Fibroblast of skin of scalp (primary cell): ENCODE measurements around the gene AGAP2.
"Not testable (repeated sequence)": the region's sequence is repeated elsewhere in the genome, so short reads cannot be mapped to it uniquely, and the experiment has no call there.

ENCODE experiments used
- DNase-seq: peaks from one replicate; pipeline ENCODE4 v3.0.0-alpha.2; 2013

Gene AGAP2

DNA sequence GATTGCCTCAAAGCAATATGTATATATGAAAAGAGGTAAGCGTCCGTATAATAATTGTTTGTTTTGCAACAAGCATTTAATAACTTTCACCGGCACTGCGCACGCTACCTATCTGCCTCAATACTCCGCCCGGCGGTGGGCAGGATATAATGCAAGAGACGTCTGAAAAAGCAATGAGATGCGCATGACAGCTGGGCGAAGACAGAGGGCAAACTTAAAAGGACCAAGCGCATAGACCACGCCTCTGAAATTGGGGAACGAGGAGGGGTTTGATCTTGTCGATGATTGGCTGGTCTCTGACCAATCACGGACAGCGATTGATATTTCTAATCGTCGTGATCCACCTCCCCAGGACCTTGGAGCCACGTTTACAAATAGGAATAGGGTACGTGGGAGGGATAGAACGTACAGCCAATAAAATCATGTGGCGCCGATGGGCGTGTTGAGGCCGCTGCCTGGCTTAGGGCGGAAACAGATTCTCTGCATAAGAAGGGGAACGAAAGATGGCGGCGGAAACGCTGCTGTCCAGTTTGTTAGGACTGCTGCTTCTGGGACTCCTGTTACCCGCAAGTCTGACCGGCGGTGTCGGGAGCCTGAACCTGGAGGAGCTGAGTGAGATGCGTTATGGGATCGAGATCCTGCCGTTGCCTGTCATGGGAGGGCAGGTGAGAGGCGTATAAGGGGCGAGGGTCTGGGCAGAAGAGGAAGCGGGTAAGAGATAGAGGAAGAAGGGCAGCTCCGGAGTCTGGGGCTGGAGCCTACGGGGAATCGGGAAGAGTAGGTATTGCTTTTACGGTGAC lies 44.7 kb downstream of the AGAP2 start, which contains the start of gene OS9:
Gene OS9 (plus strand): TSS at position 474 of the 800 bp plus-strand sequence. CDS start 30 bp downstream, at position 504.
- DNase-seq, result peak; percentile 100

DNA sequence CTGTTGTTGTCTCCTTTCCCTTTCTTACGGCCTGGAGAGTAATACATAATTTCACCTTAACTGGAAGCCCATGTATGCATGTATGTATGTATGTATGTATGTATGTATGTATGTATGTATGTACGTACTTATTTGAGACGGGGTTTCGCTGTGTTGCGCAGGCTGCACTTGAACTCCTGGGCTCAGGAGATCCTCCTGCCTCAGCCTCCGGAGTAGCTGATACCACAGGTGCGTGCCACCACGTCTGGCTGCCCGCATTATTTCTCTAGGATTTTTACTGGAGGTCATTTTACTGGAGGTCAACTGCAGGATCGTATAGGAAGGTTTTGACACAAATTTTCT lies 45.3 kb downstream of the AGAP2 start:
- DNase-seq, result no peak

DNA sequence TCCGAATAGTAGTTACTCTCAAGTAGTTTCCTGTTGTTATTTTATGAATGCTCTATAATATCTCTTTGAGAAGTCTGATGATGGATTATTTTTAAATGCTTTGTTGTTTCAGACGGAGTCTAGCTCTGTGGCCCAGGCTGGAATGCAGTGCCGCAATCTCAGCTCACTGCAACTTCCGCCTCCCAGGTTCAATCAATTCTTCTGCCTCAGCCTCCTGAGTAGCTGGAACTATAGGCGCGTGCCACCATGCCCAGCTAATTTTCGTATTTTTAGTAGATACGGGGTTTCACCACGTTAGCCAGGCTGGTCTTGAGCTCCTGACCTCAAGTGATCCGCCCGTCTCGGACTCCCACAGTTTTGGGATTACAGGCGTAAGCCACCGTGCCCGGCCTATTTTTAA lies 46.0 kb downstream of the AGAP2 start:
- DNase-seq, result no peak

DNA sequence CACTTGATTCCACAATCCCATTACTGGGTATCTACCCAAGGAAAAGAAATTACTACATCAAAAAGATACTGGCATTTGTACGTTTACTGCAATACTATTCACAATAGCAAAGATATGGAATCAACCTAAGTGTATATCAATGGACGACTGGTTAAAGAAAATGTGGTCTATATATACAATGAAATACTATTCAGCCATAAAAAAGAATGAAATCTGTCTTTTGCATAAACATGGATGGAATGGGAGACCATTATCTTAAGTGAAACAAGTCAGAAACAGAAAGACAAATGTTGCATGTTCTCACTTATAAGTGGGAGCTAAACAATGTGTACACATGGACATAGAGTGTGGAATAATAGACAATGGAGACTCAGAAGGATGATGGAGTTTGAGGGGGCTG lies 49.6 kb downstream of the AGAP2 start:
- no peak for DNase-seq

DNA sequence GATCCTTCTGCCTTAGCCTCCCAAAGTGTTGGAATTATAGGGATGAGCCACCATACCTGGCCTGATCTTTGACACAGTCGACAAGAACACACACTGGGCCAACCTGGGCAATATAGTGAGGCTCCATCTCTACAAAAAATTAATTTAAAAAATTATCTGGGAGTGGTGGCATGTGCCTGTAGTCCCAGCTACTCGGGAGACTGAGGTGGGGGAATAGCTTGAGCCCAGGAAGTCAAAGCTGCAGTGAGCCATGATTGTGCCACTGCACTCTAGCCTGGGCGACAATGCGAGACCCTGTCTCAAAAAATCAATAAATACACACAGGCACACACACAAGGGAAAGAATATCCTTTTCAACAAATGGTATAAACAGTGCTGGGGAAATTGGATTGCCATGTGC lies 50.7 kb downstream of the AGAP2 start:
- DNase-seq, result no peak

DNA sequence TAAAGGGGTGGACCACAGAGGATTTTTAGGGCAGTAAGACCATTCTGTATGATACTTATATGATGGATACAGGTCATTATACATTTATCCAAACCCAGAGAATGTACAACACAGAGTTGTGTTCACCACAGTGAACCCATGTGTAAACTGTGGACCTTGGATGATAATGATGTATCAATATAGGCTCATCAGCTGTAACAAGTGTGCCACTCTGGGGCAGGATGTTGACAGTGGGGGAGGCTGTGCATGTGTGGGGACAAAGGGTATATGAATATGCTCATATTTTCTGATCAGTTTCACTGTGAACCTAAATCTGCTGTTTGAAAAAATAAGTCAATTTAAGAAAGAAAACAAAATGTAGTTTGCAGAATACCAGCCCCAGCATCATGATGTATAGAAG lies 58.8 kb downstream of the AGAP2 start:
- no peak for DNase-seq

DNA sequence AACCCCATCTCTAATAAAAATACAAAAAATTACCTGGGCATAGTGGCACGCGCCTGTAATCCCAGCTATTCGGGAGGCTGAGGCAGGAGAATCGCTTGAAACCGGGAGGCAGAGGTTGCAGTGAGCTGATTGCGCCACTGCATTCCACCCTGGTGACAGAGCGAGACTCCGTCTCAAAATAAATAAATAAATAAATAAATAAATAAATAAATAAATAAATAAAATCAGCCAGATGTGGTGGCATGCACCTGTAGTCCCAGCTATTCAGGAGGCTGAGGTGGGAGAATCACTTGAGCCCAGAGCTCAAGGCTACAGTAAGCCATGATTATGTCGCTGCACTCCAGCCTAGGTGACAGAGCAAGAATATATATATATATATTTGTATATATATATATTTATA lies 60.6 kb downstream of the AGAP2 start:
- DNase-seq, result not testable (repeated sequence)

DNA sequence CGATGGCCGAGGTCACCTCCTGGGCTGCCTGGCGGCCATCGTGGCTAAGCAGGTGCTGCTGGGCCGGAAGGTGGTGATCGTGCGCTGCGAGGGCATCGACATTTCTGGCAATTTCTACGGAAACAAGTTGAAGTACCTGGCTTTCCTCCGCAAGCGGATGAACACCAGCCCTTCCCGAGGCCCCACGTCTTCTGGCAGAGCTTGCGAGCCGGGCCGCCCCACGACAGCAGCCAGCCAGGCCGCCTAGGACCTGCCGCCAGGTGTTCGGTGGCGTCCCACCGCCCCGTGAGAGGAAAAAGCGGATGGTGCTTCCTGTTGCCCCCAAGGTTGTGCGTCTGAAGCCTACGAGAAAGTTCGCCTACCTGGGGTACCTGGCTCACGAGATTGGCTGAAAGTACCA lies 63.9 kb downstream of the AGAP2 start:
- no peak for DNase-seq
